ENCODE measurements around the gene GRIA1. TPM values are rescaled to one million over a fixed set of nuclear protein-coding genes. Genes with fewer than 3 reads are reported as not detected.

Gene GRIA1
- total and polyA plus RNA-seq, 2 donors (not counting 1 experiment from before 2014, with no cell fraction given): not detected

GRCh38 chr5:153537207-153537606 is 46.7 kb downstream of the GRIA1 start:
- Histone ChIP-seq H4K20me1 (ENCODE audit: control insufficient read depth, insufficient read depth, low read length, poor library complexity, severe bottlenecking) (no peaks in the 10 kb centered on the region), H3K36me3 (replicated peaks in 1 of 2; ENCODE audit: control extremely low read depth in 1 of 2, control insufficient read depth in 1 of 2, extremely low read depth in 1 of 2, insufficient read depth in 2 of 2, low read length in 1 of 2) (no peaks in the 10 kb centered on the region), H3K79me2 (ENCODE audit: control insufficient read depth, insufficient read depth, low read length) (no peaks in the 10 kb centered on the region), H3K4me3 (ENCODE audit: control extremely low read depth in 1 of 5, extremely low read depth in 1 of 5, insufficient read depth in 1 of 5, low read depth in 2 of 5, low read length in 4 of 5) (no peak overlapping the region), H3K27me3 (replicated peaks in 1 of 4; ENCODE audit: control extremely low read depth in 1 of 4, control insufficient read depth in 3 of 4, insufficient read depth in 4 of 4, low read length in 3 of 4) (no peaks in the 10 kb centered on the region), H3K9ac (ENCODE audit: low read length) (no peak overlapping the region), H3K27ac (ENCODE audit: low read length in 2 of 2) (no peak overlapping the region), H3K4me1 (ENCODE audit: control insufficient read depth in 2 of 2, insufficient read depth in 2 of 2, low read length in 2 of 2) (no peaks in the 10 kb centered on the region), H2AFZ (ENCODE audit: insufficient read depth, low read depth, low read length, poor library complexity, severe bottlenecking) (no peak overlapping the region), H3K9me3 (ENCODE audit: control extremely low read depth in 1 of 3, control insufficient read depth in 2 of 3, insufficient read depth in 1 of 3, low read length in 2 of 3) (no peaks in the 10 kb centered on the region), H3K4me2 (replicated peaks; ENCODE audit: low read depth, low read length, poor library complexity, severe bottlenecking) (no peak overlapping the region)
- POLR2A ChIA-PET: no interaction called here
- 95% methylated on average over 8 of the region's 8 CpGs for WGBS (ENCODE audit: insufficient coverage)
- Mint-ChIP-seq H3K4me1 (no peaks in the 10 kb centered on the region), H3K4me3 (no peak overlapping the region), H3K9me3 (ENCODE audit: insufficient read depth) (no peaks in the 10 kb centered on the region), H3K27ac (no peak overlapping the region), H3K27me3 (no peaks in the 10 kb centered on the region)
- intact Hi-C loops (cut with micrococcal nuclease): no loop called here
- no peak for DNase-seq
- CTCF ChIA-PET: no interaction called here
- TF ChIP-seq, protein P1, sequence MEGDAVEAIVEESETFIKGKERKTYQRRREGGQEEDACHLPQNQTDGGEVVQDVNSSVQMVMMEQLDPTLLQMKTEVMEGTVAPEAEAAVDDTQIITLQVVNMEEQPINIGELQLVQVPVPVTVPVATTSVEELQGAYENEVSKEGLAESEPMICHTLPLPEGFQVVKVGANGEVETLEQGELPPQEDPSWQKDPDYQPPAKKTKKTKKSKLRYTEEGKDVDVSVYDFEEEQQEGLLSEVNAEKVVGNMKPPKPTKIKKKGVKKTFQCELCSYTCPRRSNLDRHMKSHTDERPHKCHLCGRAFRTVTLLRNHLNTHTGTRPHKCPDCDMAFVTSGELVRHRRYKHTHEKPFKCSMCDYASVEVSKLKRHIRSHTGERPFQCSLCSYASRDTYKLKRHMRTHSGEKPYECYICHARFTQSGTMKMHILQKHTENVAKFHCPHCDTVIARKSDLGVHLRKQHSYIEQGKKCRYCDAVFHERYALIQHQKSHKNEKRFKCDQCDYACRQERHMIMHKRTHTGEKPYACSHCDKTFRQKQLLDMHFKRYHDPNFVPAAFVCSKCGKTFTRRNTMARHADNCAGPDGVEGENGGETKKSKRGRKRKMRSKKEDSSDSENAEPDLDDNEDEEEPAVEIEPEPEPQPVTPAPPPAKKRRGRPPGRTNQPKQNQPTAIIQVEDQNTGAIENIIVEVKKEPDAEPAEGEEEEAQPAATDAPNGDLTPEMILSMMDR (IDR thresholded peaks at IDR 0.05): no peak
- TF ChIP-seq EZH2 (IDR thresholded peaks at IDR 0.05; ENCODE audit: borderline replicate concordance, insufficient read depth, low read depth, low read length, poor library complexity, severe bottlenecking): no peak
- no peak for ATAC-seq (ENCODE audit: low read depth)

DNA sequence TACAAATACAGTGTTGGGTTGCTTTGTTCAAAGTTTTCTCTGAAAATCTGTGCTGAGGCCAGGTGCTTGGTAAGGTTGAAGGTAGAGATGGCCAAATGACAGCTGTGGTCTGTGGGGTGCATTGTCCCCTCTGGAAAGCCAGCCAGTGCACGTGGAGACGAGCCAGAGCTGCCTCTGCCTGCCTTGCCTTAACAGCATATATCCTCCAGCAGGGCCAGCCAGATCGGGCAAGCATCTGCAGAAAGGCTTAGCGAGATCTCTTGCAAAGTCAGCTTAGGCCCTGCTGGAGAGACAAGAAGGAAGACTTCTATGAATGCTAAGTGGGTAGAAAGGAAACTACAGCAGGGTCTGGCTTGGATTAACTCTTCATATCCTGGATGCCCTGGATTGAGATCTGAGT is 49.5 kb downstream of the GRIA1 start:
- CTCF ChIA-PET: no interaction called here
- Mint-ChIP-seq H3K9me3 (ENCODE audit: insufficient read depth) (peaks cover 2% of the 10 kb centered on the region), H3K4me3 (no peak overlapping the region), H3K4me1 (no peaks in the 10 kb centered on the region), H3K27me3 (no peaks in the 10 kb centered on the region), H3K27ac (no peak overlapping the region)
- DNase-seq: no peak
- Histone ChIP-seq H3K79me2 (ENCODE audit: control insufficient read depth, insufficient read depth, low read length) (no peaks in the 10 kb centered on the region), H3K9me3 (ENCODE audit: control extremely low read depth in 1 of 3, control insufficient read depth in 2 of 3, insufficient read depth in 1 of 3, low read length in 2 of 3) (no peaks in the 10 kb centered on the region), H3K4me3 (ENCODE audit: control extremely low read depth in 1 of 5, extremely low read depth in 1 of 5, insufficient read depth in 1 of 5, low read depth in 2 of 5, low read length in 4 of 5) (no peak overlapping the region), H3K36me3 (replicated peaks in 1 of 2; ENCODE audit: control extremely low read depth in 1 of 2, control insufficient read depth in 1 of 2, extremely low read depth in 1 of 2, insufficient read depth in 2 of 2, low read length in 1 of 2) (no peaks in the 10 kb centered on the region), H3K9ac (ENCODE audit: low read length) (no peak overlapping the region), H2AFZ (ENCODE audit: insufficient read depth, low read depth, low read length, poor library complexity, severe bottlenecking) (no peak overlapping the region), H3K4me2 (replicated peaks; ENCODE audit: low read depth, low read length, poor library complexity, severe bottlenecking) (no peak overlapping the region), H3K4me1 (ENCODE audit: control insufficient read depth in 2 of 2, insufficient read depth in 2 of 2, low read length in 2 of 2) (no peaks in the 10 kb centered on the region), H3K27ac (ENCODE audit: low read length in 2 of 2) (no peak overlapping the region), H3K27me3 (replicated peaks in 1 of 4; ENCODE audit: control extremely low read depth in 1 of 4, control insufficient read depth in 3 of 4, insufficient read depth in 4 of 4, low read length in 3 of 4) (no peaks in the 10 kb centered on the region), H4K20me1 (ENCODE audit: control insufficient read depth, insufficient read depth, low read length, poor library complexity, severe bottlenecking) (no peaks in the 10 kb centered on the region)
- no peak for TF ChIP-seq EZH2 (IDR thresholded peaks at IDR 0.05; ENCODE audit: borderline replicate concordance, insufficient read depth, low read depth, low read length, poor library complexity, severe bottlenecking)
- TF ChIP-seq, protein P1 (IDR thresholded peaks at IDR 0.05): no peak
- intact Hi-C loops (cut with micrococcal nuclease): no loop called here
- no peak for ATAC-seq (ENCODE audit: low read depth)
- 90% methylated on average over 4 of the region's 4 CpGs for WGBS (ENCODE audit: insufficient coverage)
- POLR2A ChIA-PET: no interaction called here

All from B cell (primary cell).